SKM-1 treated with dmso at 0.1 percent for 144 hours (cell line): ENCODE results near the gene CTCF.

Experiments
- DNase-seq: peaks from one replicate; lab custom pipeline; 2025; ENCODE audit not compliant: unreplicated experiment; lab: John Stamatoyannopoulos, UW

CTCF gene

DNA sequence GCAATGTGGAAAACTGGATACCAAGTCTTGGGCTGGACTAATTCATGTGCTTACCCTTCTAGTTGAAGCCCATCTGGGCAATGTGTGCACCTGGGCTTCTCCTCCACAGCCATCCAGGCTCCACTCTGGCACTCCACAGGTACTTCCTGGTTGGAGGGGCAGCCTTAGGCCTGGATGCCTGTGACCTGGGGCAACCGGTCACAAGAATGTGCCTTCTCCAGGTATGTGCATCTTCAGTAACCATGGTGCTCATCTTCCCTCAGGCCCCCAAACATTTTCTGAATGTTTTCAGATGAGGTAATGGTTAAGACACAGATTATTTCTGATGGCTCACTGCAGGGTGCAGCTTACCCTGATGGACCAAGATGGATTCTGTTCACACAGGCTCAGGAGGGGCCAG, 115.4 kb downstream of the CTCF start:
- no peak for DNase-seq

DNA sequence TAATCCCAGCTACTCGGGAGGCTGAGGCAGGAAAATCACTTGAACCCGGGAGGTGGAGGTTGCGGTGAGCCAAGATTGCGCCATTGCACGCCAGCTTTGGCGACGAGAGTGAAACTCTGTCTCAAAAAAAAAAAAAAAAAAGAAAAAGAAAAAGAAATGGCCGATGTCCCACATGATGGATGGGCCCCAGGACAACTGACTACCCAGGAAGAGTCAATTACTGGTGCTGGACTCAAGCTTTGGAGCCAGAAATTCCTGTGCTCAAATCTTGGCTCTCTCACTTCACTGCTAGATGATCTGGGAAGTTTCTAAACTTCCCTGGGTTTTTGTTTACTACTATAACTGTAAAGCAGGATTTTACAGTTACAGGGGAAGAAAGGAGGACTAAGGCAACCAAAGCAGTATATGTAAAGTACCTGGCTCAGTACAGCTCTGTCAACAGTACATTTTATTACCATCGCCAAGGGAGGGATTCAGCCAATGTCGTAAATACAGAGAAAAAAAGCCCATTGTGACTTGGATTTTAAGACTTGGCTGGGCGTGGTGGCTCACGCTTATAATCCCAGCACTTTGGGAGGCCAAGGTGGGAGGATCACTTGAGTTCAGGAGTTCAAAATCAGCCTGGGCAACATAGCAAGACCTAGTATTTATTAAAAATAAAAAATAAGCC, 116.2 kb downstream of the CTCF start:
- DNase-seq, result no peak

DNA sequence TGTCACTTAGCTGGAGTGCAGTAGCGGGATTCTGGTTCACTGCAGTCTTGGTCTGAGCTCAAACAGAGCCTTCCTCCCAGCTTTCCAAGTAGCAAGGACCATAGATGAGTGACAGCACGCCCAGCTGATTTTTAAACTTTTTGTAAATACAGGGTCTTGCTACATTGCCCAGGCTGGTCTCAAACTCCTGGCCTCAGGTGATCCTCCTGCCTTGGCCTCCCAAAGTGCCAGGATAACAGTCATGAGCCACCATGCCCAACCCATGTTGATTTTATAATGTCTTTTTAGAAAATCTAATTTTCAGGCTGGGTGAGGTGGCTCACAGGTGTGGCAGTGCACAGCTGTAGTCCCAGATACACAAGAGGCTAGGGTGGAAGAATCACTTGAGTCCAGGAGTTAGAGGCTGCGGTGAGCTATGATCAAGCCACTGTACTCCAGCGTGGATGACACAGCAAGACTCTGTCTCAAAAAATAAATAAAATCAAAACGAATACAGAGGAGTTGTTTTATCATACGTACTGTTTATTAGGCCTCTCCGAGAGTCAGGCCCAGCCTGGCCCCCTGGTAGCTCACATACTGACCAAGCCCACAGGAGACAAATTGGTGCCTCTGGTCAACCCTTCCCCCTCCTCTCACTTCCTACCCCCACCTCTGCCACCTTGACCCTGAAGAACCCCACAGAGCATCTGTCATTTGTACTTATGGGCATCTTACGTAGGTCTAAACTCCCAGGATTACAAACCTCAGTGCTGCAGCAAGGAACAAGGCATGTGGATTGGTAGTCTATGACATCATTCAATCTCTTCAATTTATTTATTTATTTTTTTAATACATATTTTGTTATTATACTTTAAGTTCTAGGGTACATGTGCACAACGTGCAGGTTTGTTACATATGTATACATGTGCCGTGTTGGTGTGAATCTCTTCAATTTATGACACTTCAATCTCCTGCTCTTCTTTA, 117.9 kb downstream of the CTCF start:
- DNase-seq, result no peak

DNA sequence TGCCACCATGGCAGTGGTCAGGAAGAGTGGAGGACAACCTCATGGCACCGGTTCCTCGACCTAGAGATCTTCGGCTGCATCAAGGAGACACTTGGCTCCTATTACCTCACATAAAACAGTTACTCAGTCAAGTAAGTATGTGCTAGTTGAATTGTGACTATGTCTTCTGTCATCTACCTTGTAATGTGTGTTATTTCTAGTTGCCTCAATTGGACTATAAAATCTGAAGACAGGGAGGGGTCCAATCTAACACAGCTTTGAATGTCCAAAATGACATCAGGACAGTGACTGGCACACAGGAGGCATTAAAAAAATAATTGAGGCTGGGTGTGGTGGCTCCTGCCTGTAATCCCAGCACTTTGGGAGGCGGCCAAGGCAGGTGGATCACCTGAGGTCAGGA, 121.4 kb downstream of the CTCF start:
- no peak for DNase-seq

DNA sequence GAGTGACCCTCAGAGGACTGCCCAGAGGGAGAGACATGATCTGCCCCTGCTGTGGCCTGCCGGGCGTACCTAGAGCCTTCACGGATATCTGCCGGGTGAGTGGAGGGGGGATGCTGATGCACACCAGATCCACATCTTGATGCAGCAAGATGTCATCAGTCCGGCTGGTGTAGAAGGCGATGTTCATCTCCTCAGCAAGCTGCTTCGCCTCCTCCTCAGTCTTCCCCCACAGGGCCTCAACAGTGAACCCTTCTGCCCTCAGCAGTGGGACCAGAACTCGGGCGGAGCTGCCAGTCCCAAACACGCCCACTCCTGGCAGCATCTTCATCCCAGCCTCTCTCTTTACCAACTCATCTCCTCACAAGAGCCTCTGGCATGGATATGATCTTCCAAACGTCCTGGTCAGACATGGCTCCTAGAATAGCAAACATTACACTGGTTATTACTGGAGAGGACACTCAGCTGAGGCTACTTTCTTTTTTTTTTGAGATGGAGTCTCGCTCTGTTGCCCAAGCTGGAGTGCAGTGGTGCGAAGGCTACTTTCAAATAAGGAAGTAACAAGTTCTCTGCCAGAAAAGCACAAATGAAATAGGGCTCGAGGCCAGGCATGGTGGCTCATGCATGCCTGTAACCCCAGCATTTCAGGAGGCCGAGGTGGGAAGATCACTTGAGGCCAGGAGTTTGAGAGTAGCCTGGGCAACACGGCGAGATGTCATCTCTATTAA, 123.2 kb downstream of the CTCF start:
- DNase-seq, result no peak
